ENCODE data around the gene DDC. TPM values are rescaled to one million over a fixed set of nuclear protein-coding genes. Genes with fewer than 3 reads are reported as not detected.
"Not testable (repeated sequence)": the region's sequence is repeated elsewhere in the genome, so short reads cannot be mapped to it uniquely, and the experiment has no call there.

DDC gene
- total RNA-seq, 2 donors from 2014 or later, result 1.5 to 1.9 TPM

GRCh38 chr7:50542132-50542531 is 23.1 kb downstream of the DDC start:
- Histone ChIP-seq H3K27me3 (replicated peaks; ENCODE audit: insufficient read depth) (no peaks in the 10 kb centered on the region), H3K4me1 (replicated peaks) (no peaks in the 10 kb centered on the region), H3K4me3 (no peak overlapping the region), H3K36me3 (no peaks in the 10 kb centered on the region), H3K27ac (no peak overlapping the region), H3K9me3 (no peaks in the 10 kb centered on the region)
- DNase-seq (ENCODE audit: low spot score), result no peak
- no peak for TF ChIP-seq POLR2AphosphoS5 (IDR thresholded peaks at IDR 0.05)
- TF ChIP-seq POLR2A (IDR thresholded peaks at IDR 0.05), result no peak
- no peak for TF ChIP-seq CTCF (IDR thresholded peaks at IDR 0.05)
- intact Hi-C loops (cut with DNase I), result no loop called here
- 86% methylated on average over 11 of the region's 11 CpGs for WGBS

GRCh38 chr7:50540785-50541579 is 24.2 kb downstream of the DDC start:
- no peaks in the 10 kb centered on the region for H3K36me3 ChIP-seq
- DNase-seq (ENCODE audit: low spot score), result no peak
- H3K27me3 ChIP-seq (replicated peaks; ENCODE audit: insufficient read depth), result no peaks in the 10 kb centered on the region
- no peaks in the 10 kb centered on the region for H3K4me1 ChIP-seq (replicated peaks)
- WGBS, result 89% methylated on average over 9 of the region's 9 CpGs
- TF ChIP-seq POLR2A (IDR thresholded peaks at IDR 0.05), result no peak
- no peak for TF ChIP-seq CTCF (IDR thresholded peaks at IDR 0.05)
- no peak for TF ChIP-seq POLR2AphosphoS5 (IDR thresholded peaks at IDR 0.05)
- no peak overlapping the region for H3K4me3 ChIP-seq
- no peak overlapping the region for H3K27ac ChIP-seq
- no peaks in the 10 kb centered on the region for H3K9me3 ChIP-seq
- intact Hi-C loops (cut with DNase I), result no loop called here

- 94% methylated on average over 15 of the region's 15 CpGs for WGBS
- Histone ChIP-seq H3K27me3 (replicated peaks; ENCODE audit: insufficient read depth) (no peaks in the 10 kb centered on the region), H3K27ac (no peak overlapping the region), H3K9me3 (no peaks in the 10 kb centered on the region), H3K4me1 (replicated peaks) (no peaks in the 10 kb centered on the region), H3K4me3 (no peak overlapping the region), H3K36me3 (no peaks in the 10 kb centered on the region)
- intact Hi-C loops (cut with DNase I), result no loop called here
- TF ChIP-seq POLR2A (IDR thresholded peaks at IDR 0.05), result no peak
- no peak for TF ChIP-seq POLR2AphosphoS5 (IDR thresholded peaks at IDR 0.05)
- TF ChIP-seq CTCF (IDR thresholded peaks at IDR 0.05), result no peak
- DNase-seq (ENCODE audit: low spot score), result no peak
Measured at GRCh38 chr7:50539725-50540124, 25.5 kb downstream of the DDC start.

GRCh38 chr7:50538478-50538877 is 26.7 kb downstream of the DDC start:
- Histone ChIP-seq H3K27ac (no peak overlapping the region), H3K27me3 (replicated peaks; ENCODE audit: insufficient read depth) (no peaks in the 10 kb centered on the region), H3K9me3 (no peaks in the 10 kb centered on the region), H3K4me1 (replicated peaks) (no peaks in the 10 kb centered on the region), H3K36me3 (no peaks in the 10 kb centered on the region), H3K4me3 (no peak overlapping the region)
- DNase-seq (ENCODE audit: low spot score), result no peak
- intact Hi-C loops (cut with DNase I), result no loop called here
- 88% methylated on average over 4 of the region's 4 CpGs for WGBS
- TF ChIP-seq POLR2A (IDR thresholded peaks at IDR 0.05) (no peak), CTCF (IDR thresholded peaks at IDR 0.05) (no peak), POLR2AphosphoS5 (IDR thresholded peaks at IDR 0.05) (no peak)

- TF ChIP-seq CTCF (IDR thresholded peaks at IDR 0.05) (no peak), POLR2AphosphoS5 (IDR thresholded peaks at IDR 0.05) (no peak), POLR2A (IDR thresholded peaks at IDR 0.05) (no peak)
- H3K4me3 ChIP-seq, result no peak overlapping the region
- DNase-seq (ENCODE audit: low spot score), result no peak
- intact Hi-C loops (cut with DNase I), result no loop called here
- no peaks in the 10 kb centered on the region for H3K36me3 ChIP-seq
- H3K27ac ChIP-seq, result no peak overlapping the region
- no peaks in the 10 kb centered on the region for H3K27me3 ChIP-seq (replicated peaks; ENCODE audit: insufficient read depth)
- H3K9me3 ChIP-seq, result no peaks in the 10 kb centered on the region
- H3K4me1 ChIP-seq (replicated peaks), result no peaks in the 10 kb centered on the region
- WGBS, result 73% methylated on average over 8 of the region's 8 CpGs
Measured at GRCh38 chr7:50537417-50537816, 27.8 kb downstream of the DDC start.

- DNase-seq (ENCODE audit: low spot score); H3K27ac ChIP-seq; H3K9me3 ChIP-seq; H3K36me3 ChIP-seq; intact Hi-C loops (cut with DNase I); H3K4me1 ChIP-seq (replicated peaks); H3K27me3 ChIP-seq (replicated peaks; ENCODE audit: insufficient read depth); H3K4me3 ChIP-seq: not testable (repeated sequence)
- 81% methylated on average over 7 of the region's 7 CpGs for WGBS
Measured at GRCh38 chr7:50535291-50535711, 29.9 kb downstream of the DDC start.
